ENCODE data around the gene MMAB. TPM values are rescaled to one million over a fixed set of nuclear protein-coding genes. Genes with fewer than 3 reads are reported as not detected.

The MMAB gene
- total and polyA plus RNA-seq, 10 of the 15 experiments (the other 5 are each of a cell fraction or from before 2014, with no cell fraction given): 10.6 to 65.3 (median 45.2) TPM

DNA sequence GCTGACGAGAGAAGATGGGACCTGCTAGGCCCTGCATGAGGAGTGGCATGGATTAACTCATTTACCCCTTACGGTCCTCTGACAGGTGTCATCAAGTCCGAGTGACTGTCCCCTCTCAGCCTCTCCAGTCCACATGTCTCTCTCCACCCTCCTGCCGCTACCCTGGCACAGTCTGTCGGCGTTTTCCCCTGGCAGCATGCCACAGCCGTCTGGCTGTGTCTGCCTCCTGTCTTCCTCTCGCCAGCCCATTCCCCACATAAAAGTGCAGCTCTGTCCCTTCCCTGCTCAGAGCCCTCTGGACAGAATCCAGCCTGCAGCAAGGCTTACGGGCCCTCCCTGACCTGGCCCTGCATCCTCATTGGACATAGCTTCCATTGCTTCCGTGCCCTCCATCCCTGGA, 50.2 kb downstream of the MMAB start:
- ChIA-PET RAD21 (ENCODE audit: unreplicated experiment) (no interaction called here), CTCF (no interaction called here), POLR2A (no interaction called here), SMC1A (ENCODE audit: uncharacterized antibody, unreplicated experiment) (no interaction called here)
- intact Hi-C loops (cut with micrococcal nuclease; ENCODE audit: unreplicated experiment) (no loop called here), in situ Hi-C loops (cut with MboI) (no loop called here)
- 86% methylated on average over 8 of the region's 10 CpGs for whole genome bisulfite sequencing (ENCODE audit: insufficient coverage, insufficient replicate concordance, low lambda C conversion rate, missing lambda C conversion rate)
- no peak overlapping the region for H2AFZ ChIP-seq (ENCODE audit: control insufficient read depth, low read depth, low read length)
- H3K4me3 ChIP-seq: no peak overlapping the region
- no TSS peak for BruUV-seq (replicated peaks)
- TF ChIP-seq SIX5 (IDR thresholded peaks at IDR 0.05; ENCODE audit: low read depth, low read length, severe bottlenecking) (no peak), RUNX3 (IDR thresholded peaks at IDR 0.05; ENCODE audit: low read length) (no peak), BHLHE40 (IDR thresholded peaks at IDR 0.05; ENCODE audit: borderline replicate concordance in 1 of 2, low read depth in 2 of 2, low read length in 1 of 2) (no peak), MYC (IDR thresholded peaks at IDR 0.05; ENCODE audit: insufficient read depth, insufficient read length, insufficient replicate concordance, low read length, severe bottlenecking) (no peak), MTA2 (IDR thresholded peaks at IDR 0.05; ENCODE audit: low read depth) (no peak), PML (IDR thresholded peaks at IDR 0.05; ENCODE audit: low read length) (no peak), MYB (IDR thresholded peaks at IDR 0.05; ENCODE audit: borderline replicate concordance, low read depth, low read length) (no peak), MAX (IDR thresholded peaks at IDR 0.05; ENCODE audit: low read depth, low read length) (no peak), ZNF687 (IDR thresholded peaks at IDR 0.05) (no peak), CREM (IDR thresholded peaks at IDR 0.05; ENCODE audit: low read depth) (no peak)
- TF ChIP-seq, protein P1, sequence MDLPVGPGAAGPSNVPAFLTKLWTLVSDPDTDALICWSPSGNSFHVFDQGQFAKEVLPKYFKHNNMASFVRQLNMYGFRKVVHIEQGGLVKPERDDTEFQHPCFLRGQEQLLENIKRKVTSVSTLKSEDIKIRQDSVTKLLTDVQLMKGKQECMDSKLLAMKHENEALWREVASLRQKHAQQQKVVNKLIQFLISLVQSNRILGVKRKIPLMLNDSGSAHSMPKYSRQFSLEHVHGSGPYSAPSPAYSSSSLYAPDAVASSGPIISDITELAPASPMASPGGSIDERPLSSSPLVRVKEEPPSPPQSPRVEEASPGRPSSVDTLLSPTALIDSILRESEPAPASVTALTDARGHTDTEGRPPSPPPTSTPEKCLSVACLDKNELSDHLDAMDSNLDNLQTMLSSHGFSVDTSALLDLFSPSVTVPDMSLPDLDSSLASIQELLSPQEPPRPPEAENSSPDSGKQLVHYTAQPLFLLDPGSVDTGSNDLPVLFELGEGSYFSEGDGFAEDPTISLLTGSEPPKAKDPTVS (IDR thresholded peaks at IDR 0.05; ENCODE audit: low read depth, low read length): no peak
- TF ChIP-seq, protein P2, sequence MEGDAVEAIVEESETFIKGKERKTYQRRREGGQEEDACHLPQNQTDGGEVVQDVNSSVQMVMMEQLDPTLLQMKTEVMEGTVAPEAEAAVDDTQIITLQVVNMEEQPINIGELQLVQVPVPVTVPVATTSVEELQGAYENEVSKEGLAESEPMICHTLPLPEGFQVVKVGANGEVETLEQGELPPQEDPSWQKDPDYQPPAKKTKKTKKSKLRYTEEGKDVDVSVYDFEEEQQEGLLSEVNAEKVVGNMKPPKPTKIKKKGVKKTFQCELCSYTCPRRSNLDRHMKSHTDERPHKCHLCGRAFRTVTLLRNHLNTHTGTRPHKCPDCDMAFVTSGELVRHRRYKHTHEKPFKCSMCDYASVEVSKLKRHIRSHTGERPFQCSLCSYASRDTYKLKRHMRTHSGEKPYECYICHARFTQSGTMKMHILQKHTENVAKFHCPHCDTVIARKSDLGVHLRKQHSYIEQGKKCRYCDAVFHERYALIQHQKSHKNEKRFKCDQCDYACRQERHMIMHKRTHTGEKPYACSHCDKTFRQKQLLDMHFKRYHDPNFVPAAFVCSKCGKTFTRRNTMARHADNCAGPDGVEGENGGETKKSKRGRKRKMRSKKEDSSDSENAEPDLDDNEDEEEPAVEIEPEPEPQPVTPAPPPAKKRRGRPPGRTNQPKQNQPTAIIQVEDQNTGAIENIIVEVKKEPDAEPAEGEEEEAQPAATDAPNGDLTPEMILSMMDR (IDR thresholded peaks at IDR 0.05 in 2 of 3, conservative IDR thresholded peaks at IDR 0.05 in 1 of 3; ENCODE audit: control insufficient read depth in 2 of 3, extremely low read depth in 1 of 3, insufficient read depth in 1 of 3, low read depth in 3 of 3, low read length in 3 of 3): no peak
- TF ChIP-seq, protein P3, sequence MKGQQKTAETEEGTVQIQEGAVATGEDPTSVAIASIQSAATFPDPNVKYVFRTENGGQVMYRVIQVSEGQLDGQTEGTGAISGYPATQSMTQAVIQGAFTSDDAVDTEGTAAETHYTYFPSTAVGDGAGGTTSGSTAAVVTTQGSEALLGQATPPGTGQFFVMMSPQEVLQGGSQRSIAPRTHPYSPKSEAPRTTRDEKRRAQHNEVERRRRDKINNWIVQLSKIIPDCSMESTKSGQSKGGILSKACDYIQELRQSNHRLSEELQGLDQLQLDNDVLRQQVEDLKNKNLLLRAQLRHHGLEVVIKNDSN (IDR thresholded peaks at IDR 0.05; ENCODE audit: borderline replicate concordance, extremely low read length, insufficient read depth, low read depth, low read length): no peak
- H3K36me3 ChIP-seq (ENCODE audit: control insufficient read depth in 2 of 2, insufficient read depth in 2 of 2, low read length in 1 of 2): peaks cover 4 to 15% of the 10 kb centered on the region in 2 experiments
- no peaks in the 10 kb centered on the region for H3K9me3 ChIP-seq (replicated peaks; ENCODE audit: control insufficient read depth, insufficient read depth, low read length)
- no peak for FAIRE-seq
- H3K27me3 ChIP-seq (replicated peaks in 1 of 2; ENCODE audit: control insufficient read depth in 2 of 2, insufficient read depth in 2 of 2, low read length in 1 of 2): no peaks in the 10 kb centered on the region
- H3K79me2 ChIP-seq (ENCODE audit: control insufficient read depth, insufficient read depth, low read length): no peaks in the 10 kb centered on the region
- H4K20me1 ChIP-seq (ENCODE audit: control insufficient read depth, insufficient read depth): peaks cover 2% of the 10 kb centered on the region; the same call in 1 of the 2 replicates
- H3K4me2 ChIP-seq (ENCODE audit: control insufficient read depth, insufficient read depth): no peak overlapping the region
- ATAC-seq: no peak
- no peak for DNase-seq (ENCODE audit: low read depth, low spot score)
- H3K9ac ChIP-seq (ENCODE audit: control insufficient read depth, insufficient read depth, low read length): no peak overlapping the region
- no peaks in the 10 kb centered on the region for H3K4me1 ChIP-seq (ENCODE audit: control insufficient read depth, insufficient read depth, low read length)
- H3K27ac ChIP-seq (ENCODE audit: control insufficient read depth, insufficient read depth): no peak overlapping the region

Data from GM12878 (cell line).